Activated CD4-positive, alpha-beta T cell treated with anti-CD3 and anti-CD28 coated beads for 36 hours (primary cell): ENCODE results near the gene ABI2. TPM values are rescaled to one million over a fixed set of nuclear protein-coding genes. Genes with fewer than 3 reads are reported as not detected.

Experiments used
- ATAC-seq: fragments of 200-7000 bp; cut with Tn5 transposase; one replicate; pipeline ENCODE4 v1.10.0; 2021; ENCODE audit warnings: mild to moderate bottlenecking, moderate library complexity
- CTCF ChIA-PET: fragments of 350-600 bp; sonication (Branson Sonifier 250); formaldehyde crosslinking; loops from one replicate; lab custom pipeline; 2021; ENCODE audit warnings: antibody characterized with exemption; lab: Charles Lee
- POLR2A ChIA-PET: fragments of 350-600 bp; sonication (Branson Sonifier 250); formaldehyde crosslinking; loops from one replicate; lab custom pipeline; 2021; ENCODE audit warnings: antibody characterized with exemption, inconsistent platforms; lab: Charles Lee
- DNase-seq: peaks from one replicate; pipeline ENCODE4 v3.0.0-alpha.2; 2020
- H3K27ac Mint-ChIP-seq: one replicate; pipeline ENCODE4 v1.8.0; 2021; ENCODE audit warnings: mixed read lengths
- H3K27me3 Mint-ChIP-seq: one replicate; pipeline ENCODE4 v1.8.0; 2021; ENCODE audit warnings: mixed read lengths
- H3K36me3 Mint-ChIP-seq: one replicate; pipeline ENCODE4 v1.8.0; 2021; ENCODE audit warnings: low read depth, mixed read lengths
- H3K4me1 Mint-ChIP-seq: one replicate; pipeline ENCODE4 v1.8.0; 2021; ENCODE audit warnings: mixed read lengths
- H3K4me3 Mint-ChIP-seq: one replicate; pipeline ENCODE4 v1.8.0; 2021; ENCODE audit warnings: mild to moderate bottlenecking, moderate library complexity, mixed read lengths
- H3K9me3 Mint-ChIP-seq: one replicate; pipeline ENCODE4 v1.8.0; 2021; ENCODE audit warnings: low read depth, mixed read lengths
- intact Hi-C, 2 experiments: fragments of 100-400 bp; cut with DNase I in 1 of 2; cut with micrococcal nuclease in 1 of 2; formaldehyde crosslinking; loops; one replicate each; pipeline versions ENCODE4 v1.14.2 to v1.15.1; 2022 to 2024; cut with DNase I, micrococcal nuclease
- total RNA-seq, 2 experiments: library from RNA; stranded (reverse); gene quantifications; one replicate each; pipeline ENCODE4 v1.2.3, GENCODE V29; 2021

ABI2 gene
- total RNA-seq, 2 experiments from 2014 or later: 40.6 to 57.6 TPM

DNA sequence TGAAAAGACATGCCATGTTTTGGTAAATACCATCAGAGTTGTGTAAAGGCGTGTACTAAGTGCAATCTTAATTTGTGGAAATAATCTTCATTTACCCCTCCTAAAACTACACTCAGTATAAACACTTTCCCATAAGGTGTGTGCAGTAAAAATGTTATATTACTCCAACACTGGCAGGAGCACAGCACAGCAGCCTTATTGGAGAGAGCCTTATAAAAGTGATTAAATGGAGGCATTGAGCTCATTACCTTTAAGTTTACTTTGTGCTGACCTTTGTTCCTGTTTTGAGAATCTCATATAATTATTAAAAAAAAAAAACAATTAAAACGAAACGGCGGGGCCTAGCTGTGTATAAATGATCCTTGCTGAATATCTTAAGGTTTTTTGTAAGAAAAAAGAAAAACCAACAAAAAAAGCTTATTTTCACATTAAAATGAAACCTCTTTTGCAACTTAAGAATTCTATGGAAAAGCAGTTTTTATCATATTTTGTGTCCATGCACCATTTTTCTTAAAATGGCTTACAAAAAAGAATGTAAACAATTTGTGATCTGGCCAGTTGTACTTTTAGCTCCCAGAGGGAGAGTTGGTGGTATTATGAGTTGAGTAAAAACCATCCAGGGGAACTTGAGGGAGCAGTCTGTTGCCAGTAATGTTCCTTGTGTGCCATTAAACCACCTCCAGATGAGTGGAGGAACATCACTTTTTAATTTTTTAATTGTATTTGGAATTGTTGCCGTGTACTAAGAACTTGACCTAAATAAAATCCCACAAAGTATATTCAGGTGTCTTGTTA lies 103.4 kb downstream of the ABI2 start:
- Mint-ChIP-seq H3K4me3 (no peak overlapping the region), H3K36me3 (peaks cover 7% of the 10 kb centered on the region), H3K27me3 (no peaks in the 10 kb centered on the region), H3K4me1 (no peaks in the 10 kb centered on the region), H3K27ac (no peak overlapping the region), H3K9me3 (no peaks in the 10 kb centered on the region)
- ATAC-seq (no peak), DNase-seq (no peak)
- POLR2A ChIA-PET: interaction anchor here (0.6 kb wide), 2 partner anchors 58 to 463 kb away, joined by 4 to 8 read pairs; no protein-coding TSS in a partner anchor
- CTCF ChIA-PET: interaction anchor here (0.7 kb wide), 1 partner anchor 931 kb away, joined by 3 read pairs; no protein-coding TSS in a partner anchor
- intact Hi-C loops: no loop called here

GRCh38 chr2:203432811-203433210 lies 104.6 kb downstream of the ABI2 start:
- CTCF ChIA-PET: interaction anchor here (0.6 kb wide), 2 partner anchors 105 to 381 kb away, joined by 3 read pairs; no protein-coding TSS in a partner anchor
- POLR2A ChIA-PET: no interaction called here
- Mint-ChIP-seq H3K4me3 (no peak overlapping the region), H3K27ac (no peak overlapping the region), H3K9me3 (no peaks in the 10 kb centered on the region), H3K36me3 (peaks cover 5% of the 10 kb centered on the region), H3K27me3 (no peaks in the 10 kb centered on the region), H3K4me1 (no peaks in the 10 kb centered on the region)
- no peak for DNase-seq
- ATAC-seq: no peak
- intact Hi-C loops: no loop called here

- intact Hi-C loops: no loop called here
These were observed 108.3 kb downstream of the ABI2 start for GRCh38 chr2:203436496-203436895.

DNA sequence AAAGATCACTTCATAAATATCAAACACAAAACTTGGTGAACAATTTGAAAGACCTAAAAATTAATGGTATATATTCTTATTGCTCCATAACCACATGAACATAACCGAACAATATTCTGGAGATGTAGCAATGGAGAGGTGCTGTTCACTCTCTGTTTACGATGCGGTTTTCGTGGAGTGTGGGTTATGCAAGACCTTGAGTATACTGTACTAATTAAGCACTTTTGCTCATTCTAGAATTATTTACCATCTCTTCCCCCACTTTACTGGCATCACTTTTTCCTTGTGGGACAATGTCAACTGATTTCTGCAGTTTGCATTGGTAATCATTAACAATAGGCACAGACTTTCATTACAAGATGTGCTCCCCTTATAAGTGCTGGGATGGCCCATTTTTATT lies 109.3 kb downstream of the ABI2 start:
- Mint-ChIP-seq H3K4me3 (no peak overlapping the region), H3K9me3 (no peaks in the 10 kb centered on the region), H3K4me1 (no peaks in the 10 kb centered on the region), H3K27me3 (no peaks in the 10 kb centered on the region), H3K36me3 (peaks cover 10% of the 10 kb centered on the region), H3K27ac (no peak overlapping the region)
- ChIA-PET POLR2A (no interaction called here), CTCF (no interaction called here)
- intact Hi-C loops: no loop called here
- DNase-seq (no peak), ATAC-seq (no peak)

More at GRCh38 chr2:203436496-203436895, 108.3 kb downstream of the ABI2 start:
- no peaks in the 10 kb centered on the region for H3K27me3 Mint-ChIP-seq
- no peaks in the 10 kb centered on the region for H3K9me3 Mint-ChIP-seq
- no peak for ATAC-seq
- no peaks in the 10 kb centered on the region for H3K4me1 Mint-ChIP-seq
- ChIA-PET CTCF (no interaction called here), POLR2A (no interaction called here)
- no peak overlapping the region for H3K4me3 Mint-ChIP-seq
- no peak overlapping the region for H3K27ac Mint-ChIP-seq
- peaks cover 10% of the 10 kb centered on the region for H3K36me3 Mint-ChIP-seq
- no peak for DNase-seq

DNA sequence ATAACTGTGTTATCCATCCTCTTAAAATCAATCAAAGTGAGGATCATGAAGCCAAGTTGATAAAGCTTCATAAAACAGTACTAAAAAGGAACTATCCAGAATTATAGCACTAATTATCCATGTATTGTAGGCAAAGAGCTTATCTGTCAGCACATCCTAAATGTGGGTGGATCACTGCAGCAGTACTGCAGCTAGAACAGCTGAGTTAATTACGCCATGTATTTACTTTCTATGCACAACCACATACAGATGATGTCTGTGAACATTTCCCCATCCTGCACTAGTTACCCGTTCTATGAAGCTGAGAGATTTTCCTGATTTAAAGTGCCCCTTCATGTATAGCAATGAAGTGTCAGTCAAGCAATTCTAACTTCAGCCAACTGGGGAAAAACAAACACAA lies 110.3 kb downstream of the ABI2 start:
- intact Hi-C loops: no loop called here
- Mint-ChIP-seq H3K36me3 (peaks cover 10% of the 10 kb centered on the region), H3K4me3 (no peak overlapping the region), H3K27ac (no peak overlapping the region), H3K4me1 (no peaks in the 10 kb centered on the region), H3K9me3 (no peaks in the 10 kb centered on the region), H3K27me3 (no peaks in the 10 kb centered on the region)
- ChIA-PET CTCF (interaction anchor here (0.5 to 0.9 kb wide), 2 partner anchors 72 to 156 kb away, joined by 3 read pairs; no protein-coding TSS in a partner anchor), POLR2A (no interaction called here)
- no peak for DNase-seq
- no peak for ATAC-seq

GRCh38 chr2:203440671-203441070 lies 112.5 kb downstream of the ABI2 start:
- H3K4me1 Mint-ChIP-seq: no peaks in the 10 kb centered on the region
- ChIA-PET CTCF (no interaction called here), POLR2A (no interaction called here)
- peaks cover 12% of the 10 kb centered on the region for H3K36me3 Mint-ChIP-seq
- no peak overlapping the region for H3K4me3 Mint-ChIP-seq
- DNase-seq: no peak
- intact Hi-C loops: no loop called here
- no peak overlapping the region for H3K27ac Mint-ChIP-seq
- H3K9me3 Mint-ChIP-seq: no peaks in the 10 kb centered on the region
- no peak for ATAC-seq
- no peaks in the 10 kb centered on the region for H3K27me3 Mint-ChIP-seq

- Mint-ChIP-seq H3K9me3 (no peaks in the 10 kb centered on the region), H3K4me1 (peaks cover 6% of the 10 kb centered on the region), H3K27me3 (no peaks in the 10 kb centered on the region), H3K36me3 (peaks cover 17% of the 10 kb centered on the region), H3K27ac (no peak overlapping the region), H3K4me3 (no peak overlapping the region)
- no peak for DNase-seq
- POLR2A ChIA-PET: no interaction called here
- intact Hi-C loops: no loop called here
- CTCF ChIA-PET: interaction anchor here (0.6 to 1.5 kb wide), 2 partner anchors 13 to 160 kb away, joined by 4 read pairs; no protein-coding TSS in a partner anchor
- no peak for ATAC-seq
These were observed 113.3 kb downstream of the ABI2 start for GRCh38 chr2:203441463-203441862.

DNA sequence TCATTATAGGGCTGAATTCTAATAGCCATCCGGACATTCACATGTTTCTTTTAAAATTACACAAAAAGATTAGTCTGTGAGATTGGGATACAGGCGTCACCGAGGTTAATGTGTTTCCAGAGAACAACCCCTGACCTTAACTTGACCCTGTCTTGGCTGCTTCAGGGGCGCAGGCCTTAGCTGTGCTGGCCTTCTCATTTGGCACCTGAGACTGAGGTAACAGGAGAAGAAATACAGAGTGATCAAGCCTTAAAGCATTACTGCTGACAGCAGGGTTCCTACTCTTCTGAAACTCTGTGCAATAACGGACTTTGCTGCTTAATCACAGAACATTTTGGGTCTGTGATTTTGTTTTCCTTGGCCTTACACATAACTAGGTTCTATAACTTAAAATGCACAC lies 114.3 kb downstream of the ABI2 start:
- ChIA-PET POLR2A (no interaction called here), CTCF (interaction anchor here (0.7 to 1.5 kb wide), 2 partner anchors 11 to 12 kb away, joined by 4 read pairs; no protein-coding TSS in a partner anchor)
- H3K4me1 Mint-ChIP-seq: peaks cover 6% of the 10 kb centered on the region
- H3K27ac Mint-ChIP-seq: no peak overlapping the region
- H3K27me3 Mint-ChIP-seq: no peaks in the 10 kb centered on the region
- ATAC-seq (no peak), DNase-seq (no peak)
- H3K36me3 Mint-ChIP-seq: peaks cover 17% of the 10 kb centered on the region
- H3K9me3 Mint-ChIP-seq: no peaks in the 10 kb centered on the region
- intact Hi-C loops: no loop called here
- H3K4me3 Mint-ChIP-seq: no peak overlapping the region

DNA sequence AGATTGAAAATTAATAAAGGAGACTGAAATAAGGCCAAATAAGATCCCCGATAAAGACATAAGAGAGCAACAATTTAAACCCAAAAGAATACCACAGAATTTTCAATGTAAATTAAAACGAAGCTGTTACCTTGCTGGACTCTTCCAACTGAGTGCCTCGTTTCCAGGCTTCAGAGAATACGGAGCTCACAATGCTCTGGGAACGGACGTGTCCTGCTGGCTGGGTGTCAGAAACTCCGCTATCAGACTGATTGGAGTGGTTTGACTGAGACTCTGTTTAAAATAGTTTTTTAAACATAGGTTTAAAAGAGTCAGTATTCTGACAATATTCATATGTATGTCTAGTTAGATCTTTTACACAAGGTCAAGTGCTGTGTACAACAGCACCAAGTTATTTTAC lies 116.5 kb downstream of the ABI2 start:
- H3K27me3 Mint-ChIP-seq: no peaks in the 10 kb centered on the region
- intact Hi-C loops: no loop called here
- H3K4me3 Mint-ChIP-seq: no peak overlapping the region
- H3K27ac Mint-ChIP-seq: no peak overlapping the region
- ATAC-seq: no peak
- peaks cover 6% of the 10 kb centered on the region for H3K4me1 Mint-ChIP-seq
- DNase-seq: no peak
- H3K36me3 Mint-ChIP-seq: peaks cover 12% of the 10 kb centered on the region
- ChIA-PET CTCF (interaction anchor here (1.1 kb wide), 1 partner anchor 11 kb away, joined by 4 read pairs; no protein-coding TSS in a partner anchor), POLR2A (no interaction called here)
- H3K9me3 Mint-ChIP-seq: no peaks in the 10 kb centered on the region

GRCh38 chr2:203446071-203446481 lies 117.9 kb downstream of the ABI2 start:
- Mint-ChIP-seq H3K36me3 (peaks cover 12% of the 10 kb centered on the region), H3K4me3 (no peak overlapping the region), H3K27me3 (no peaks in the 10 kb centered on the region), H3K4me1 (peaks cover 6% of the 10 kb centered on the region), H3K27ac (no peak overlapping the region), H3K9me3 (no peaks in the 10 kb centered on the region)
- intact Hi-C loops: no loop called here
- CTCF ChIA-PET: no interaction called here
- no peak for DNase-seq
- peak; percentile 49 for ATAC-seq
- POLR2A ChIA-PET: no interaction called here

DNA sequence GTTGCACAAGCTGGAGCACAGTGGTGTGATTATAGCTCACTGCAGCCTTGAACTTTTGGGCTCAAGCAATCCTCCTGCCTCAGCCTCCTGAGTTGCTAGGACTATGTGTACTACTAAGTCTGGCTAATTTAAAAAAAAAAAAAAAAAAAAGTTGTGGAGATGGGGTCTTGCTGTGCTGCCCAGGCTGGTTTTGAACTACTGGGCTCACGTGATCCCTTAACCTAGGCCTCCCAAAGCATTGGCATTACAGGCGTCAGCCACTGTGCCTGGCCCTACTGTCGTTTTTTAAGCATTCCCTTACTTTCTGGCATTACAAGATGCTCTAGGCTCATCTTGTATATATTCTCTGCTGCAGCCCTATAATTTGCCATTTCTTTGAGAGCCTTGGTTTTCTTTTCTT lies 118.6 kb downstream of the ABI2 start:
- intact Hi-C loops: no loop called here
- ChIA-PET CTCF (no interaction called here), POLR2A (no interaction called here)
- Mint-ChIP-seq H3K4me1 (peaks cover 6% of the 10 kb centered on the region), H3K9me3 (no peaks in the 10 kb centered on the region), H3K27ac (no peak overlapping the region), H3K36me3 (peaks cover 11% of the 10 kb centered on the region), H3K4me3 (no peak overlapping the region), H3K27me3 (no peaks in the 10 kb centered on the region)
- DNase-seq (no peak), ATAC-seq (no peak)

DNA sequence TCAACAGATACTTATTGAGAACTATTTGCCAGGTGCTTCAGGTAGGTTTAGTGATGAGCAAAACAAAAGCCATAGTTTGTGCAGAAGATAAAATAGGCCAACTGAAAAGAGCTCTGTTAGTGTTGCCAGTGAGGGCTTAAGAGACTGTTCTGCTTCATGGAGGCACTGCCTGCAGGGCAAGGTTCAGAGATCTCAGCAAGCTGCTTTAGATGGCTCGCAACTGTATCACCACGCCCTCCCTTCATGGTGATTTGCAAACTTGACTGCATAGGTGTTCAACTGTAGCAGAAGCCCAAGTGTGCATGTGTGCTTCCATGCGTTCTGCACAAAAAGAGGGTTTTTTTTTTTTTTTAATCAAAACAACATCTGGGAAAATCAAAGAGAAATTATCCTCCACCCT lies 122.4 kb downstream of the ABI2 start:
- no peak overlapping the region for H3K4me3 Mint-ChIP-seq
- ATAC-seq (no peak), DNase-seq (no peak)
- CTCF ChIA-PET: no interaction called here
- POLR2A ChIA-PET: no interaction called here
- H3K36me3 Mint-ChIP-seq: peaks cover 16% of the 10 kb centered on the region
- intact Hi-C loops: loop anchor here (5.0 to 10.0 kb wide), 2 partner anchors 618 to 876 kb away; no protein-coding TSS in a partner anchor
- no peaks in the 10 kb centered on the region for H3K27me3 Mint-ChIP-seq
- H3K4me1 Mint-ChIP-seq: peaks cover 6% of the 10 kb centered on the region
- no peaks in the 10 kb centered on the region for H3K9me3 Mint-ChIP-seq
- H3K27ac Mint-ChIP-seq: no peak overlapping the region
